C4-2B (cell line): ENCODE data around the gene RNF32.

Experiments used
- ZFX ChIP-seq: fragments of 450-650 bp; IDR thresholded peaks from 2 replicates; pipeline ENCODE4 v1.6.1; 2017
- TF ChIP-seq, protein P1 (sequence below): fragments of 450-650 bp; conservative IDR thresholded peaks from 2 replicates; pipeline ENCODE4 v1.5.1; 2017; ENCODE audit warnings: mild to moderate bottlenecking

DNA sequence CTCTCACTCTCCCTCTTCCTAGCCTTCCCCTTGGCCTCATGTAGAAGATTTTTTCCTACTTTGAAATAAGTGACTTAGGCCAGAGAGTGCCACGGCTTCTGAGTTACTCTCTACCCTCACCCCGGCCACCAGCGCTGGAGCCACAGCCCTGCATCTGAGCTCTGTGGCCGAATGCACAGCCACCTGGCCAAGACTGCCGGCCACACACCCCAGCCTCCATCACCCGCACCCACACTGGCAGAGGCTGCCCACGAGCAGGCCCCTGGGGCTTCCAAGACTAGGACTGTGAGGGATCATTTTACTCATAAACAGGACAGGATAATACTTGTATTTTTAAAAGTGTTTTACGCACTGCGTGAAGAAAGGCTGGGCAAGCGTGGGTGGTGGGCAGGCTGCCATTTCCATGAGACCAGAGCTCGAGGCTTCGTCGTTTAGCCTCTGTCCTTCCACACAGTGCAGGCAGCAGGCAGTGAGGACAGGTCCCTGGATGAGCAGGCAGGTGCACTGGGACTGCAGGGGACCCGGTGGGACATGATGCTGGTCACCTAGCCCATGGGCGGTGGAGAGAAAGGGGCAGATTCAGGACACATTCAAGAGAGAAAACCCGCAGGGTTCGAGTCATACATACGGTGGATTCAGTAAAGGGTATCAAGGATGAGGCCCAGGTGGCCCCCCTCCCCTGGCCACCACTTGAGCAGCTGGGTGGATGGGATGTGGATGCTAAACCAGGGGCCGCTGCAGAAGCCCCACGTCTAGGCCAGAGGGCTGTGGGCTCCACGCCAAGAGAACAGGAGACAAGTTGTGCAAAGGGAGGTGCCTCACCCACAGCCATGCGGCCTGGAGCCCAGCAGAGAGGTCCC lies 35.5 kb upstream of the RNF32 start:
- TF ChIP-seq, protein P1, sequence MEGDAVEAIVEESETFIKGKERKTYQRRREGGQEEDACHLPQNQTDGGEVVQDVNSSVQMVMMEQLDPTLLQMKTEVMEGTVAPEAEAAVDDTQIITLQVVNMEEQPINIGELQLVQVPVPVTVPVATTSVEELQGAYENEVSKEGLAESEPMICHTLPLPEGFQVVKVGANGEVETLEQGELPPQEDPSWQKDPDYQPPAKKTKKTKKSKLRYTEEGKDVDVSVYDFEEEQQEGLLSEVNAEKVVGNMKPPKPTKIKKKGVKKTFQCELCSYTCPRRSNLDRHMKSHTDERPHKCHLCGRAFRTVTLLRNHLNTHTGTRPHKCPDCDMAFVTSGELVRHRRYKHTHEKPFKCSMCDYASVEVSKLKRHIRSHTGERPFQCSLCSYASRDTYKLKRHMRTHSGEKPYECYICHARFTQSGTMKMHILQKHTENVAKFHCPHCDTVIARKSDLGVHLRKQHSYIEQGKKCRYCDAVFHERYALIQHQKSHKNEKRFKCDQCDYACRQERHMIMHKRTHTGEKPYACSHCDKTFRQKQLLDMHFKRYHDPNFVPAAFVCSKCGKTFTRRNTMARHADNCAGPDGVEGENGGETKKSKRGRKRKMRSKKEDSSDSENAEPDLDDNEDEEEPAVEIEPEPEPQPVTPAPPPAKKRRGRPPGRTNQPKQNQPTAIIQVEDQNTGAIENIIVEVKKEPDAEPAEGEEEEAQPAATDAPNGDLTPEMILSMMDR = no peak
- TF ChIP-seq ZFX = no peak
